ENCODE data around the gene HSPBAP1.
"Not testable (repeated sequence)": the region's sequence is repeated elsewhere in the genome, so short reads cannot be mapped to it uniquely, and the experiment has no call there.

HSPBAP1 gene

GRCh38 chr3:122758877-122759560 is 34.6 kb downstream of the HSPBAP1 start:
- DNase-seq (ENCODE audit: low read depth): no peak
- no peak overlapping the region for H3K4me3 ChIP-seq (ENCODE audit: low read depth, low read length)
- TF ChIP-seq CTCF (IDR thresholded peaks at IDR 0.05; ENCODE audit: control insufficient read depth, extremely low read depth, insufficient read depth): no peak

- no peak for TF ChIP-seq CTCF (IDR thresholded peaks at IDR 0.05; ENCODE audit: control insufficient read depth, extremely low read depth, insufficient read depth)
- DNase-seq (ENCODE audit: low read depth): no peak
- no peak overlapping the region for H3K4me3 ChIP-seq (ENCODE audit: low read depth, low read length)
Measured at GRCh38 chr3:122755491-122755890, 38.1 kb downstream of the HSPBAP1 start.

- DNase-seq (ENCODE audit: low read depth): no peak
- no peak overlapping the region for H3K4me3 ChIP-seq (ENCODE audit: low read depth, low read length)
- peak; percentile 69 for TF ChIP-seq CTCF (IDR thresholded peaks at IDR 0.05; ENCODE audit: control insufficient read depth, extremely low read depth, insufficient read depth)
Measured at GRCh38 chr3:122754929-122755328, 38.7 kb downstream of the HSPBAP1 start.

GRCh38 chr3:122748347-122748746 is 45.3 kb downstream of the HSPBAP1 start:
- TF ChIP-seq CTCF (IDR thresholded peaks at IDR 0.05; ENCODE audit: control insufficient read depth, extremely low read depth, insufficient read depth): no peak
- no peak overlapping the region for H3K4me3 ChIP-seq (ENCODE audit: low read depth, low read length)
- no peak for DNase-seq (ENCODE audit: low read depth)

- not testable (repeated sequence) for H3K4me3 ChIP-seq (ENCODE audit: low read depth, low read length); DNase-seq (ENCODE audit: low read depth)
Measured at GRCh38 chr3:122747295-122747694, 46.3 kb downstream of the HSPBAP1 start.

- no peak overlapping the region for H3K4me3 ChIP-seq (ENCODE audit: low read depth, low read length)
- no peak for DNase-seq (ENCODE audit: low read depth)
- no peak for TF ChIP-seq CTCF (IDR thresholded peaks at IDR 0.05; ENCODE audit: control insufficient read depth, extremely low read depth, insufficient read depth)
Measured at GRCh38 chr3:122745369-122746021, 48.1 kb downstream of the HSPBAP1 start.

GRCh38 chr3:122743581-122744120 is 50.0 kb downstream of the HSPBAP1 start:
- no peak for TF ChIP-seq CTCF (IDR thresholded peaks at IDR 0.05; ENCODE audit: control insufficient read depth, extremely low read depth, insufficient read depth)
- no peak for DNase-seq (ENCODE audit: low read depth)
- H3K4me3 ChIP-seq (ENCODE audit: low read depth, low read length): no peak overlapping the region

All from LNCaP clone FGC (cell line).